K562 (cell line): Measurements from ENCODE around the gene RER1. TPM values are rescaled to one million over a fixed set of nuclear protein-coding genes. Genes with fewer than 3 reads are reported as not detected.

ENCODE experiments used
- BRCA1 ChIP-seq, 2 experiments: fragments of 450-650 bp in 1 of 2; sonication (generic) in 1 of 2; formaldehyde crosslinking in 1 of 2; IDR thresholded peaks; 2 replicates each; pipeline versions ENCODE4 v1.5.0 to v1.6.1; 2017 to 2020; ENCODE audit warnings: mild to moderate bottlenecking in 1 of 2, missing genetic modification reagents in 1 of 2
- FOXP1 ChIP-seq: sonication (generic); formaldehyde crosslinking; IDR thresholded peaks from 2 replicates; pipeline ENCODE4 v1.8.0; 2022; ENCODE audit warnings: mild to moderate bottlenecking, missing genetic modification reagents
- PYGO2 ChIP-seq: fragments of 450-650 bp; IDR thresholded peaks from 2 replicates; pipeline ENCODE4 v1.6.1; 2016; ENCODE audit warnings: mild to moderate bottlenecking, missing genetic modification characterization, moderate library complexity, missing compliant biosample characterization
- RNF219 ChIP-seq: fragments of 250-450 bp; sonication (Bioruptor Pico); IDR thresholded peaks from 2 replicates; pipeline ENCODE4 v1.5.0; 2022; ENCODE audit warnings: mild to moderate bottlenecking
- SMAD1 ChIP-seq: fragments of 150-350 bp; IDR thresholded peaks from 2 replicates; pipeline ENCODE4 v1.6.1; 2014; ENCODE audit warnings: low read length, low read depth; ENCODE audit not compliant: partially characterized antibody
- THAP12 ChIP-seq: fragments of 250-450 bp; sonication (Bioruptor Pico); IDR thresholded peaks from 2 replicates; pipeline ENCODE4 v1.9.0; 2021; ENCODE audit warnings: mild to moderate bottlenecking, inconsistent platforms
- TSC22D4 ChIP-seq: fragments of 450-650 bp; IDR thresholded peaks from 2 replicates; pipeline ENCODE4 v1.6.1; 2016; ENCODE audit warnings: missing genetic modification characterization, missing biosample characterization, control low read depth
- ZBTB43 ChIP-seq: sonication (generic); formaldehyde crosslinking; IDR thresholded peaks from 2 replicates; pipeline ENCODE4 v1.8.0; 2023; ENCODE audit warnings: mild to moderate bottlenecking, missing genetic modification reagents
- polyA plus RNA-seq, 8 experiments: library from polyadenylated mRNA; depleted of rRNA in 4 of 8; stranded (reverse) in 5 of 8; unstranded in 3 of 8; fragments of >200 nt; fragmentation: Nextera tagmentation in 2 of 8; fragmentation: Illumina TruSeq in 1 of 8; extraction: Ambion mirVana in 2 of 8; extraction: Trizol in 1 of 8; gene quantifications; 2 replicates each; pipeline versions ENCODE4 v1.2.1 to v1.2.3, GENCODE V29; 2011 to 2014; ENCODE audit warnings: inconsistent platforms in 1 of 8, missing spikeins in 1 of 8
- total RNA-seq, 7 experiments: library from RNA; depleted of rRNA in 6 of 7; stranded (reverse); fragments of >200 nt in 6 of 7; fragmentation: Illumina TruSeq in 2 of 7; extraction: Trizol in 2 of 7; gene quantifications; 2 replicates each; pipeline versions ENCODE4 v1.2.1 to v1.2.3, GENCODE V29; 2011 to 2021; ENCODE audit warnings: low replicate concordance in 1 of 7
- TF ChIP-seq, protein P1 (sequence below): sonication (generic); formaldehyde crosslinking; IDR thresholded peaks from 2 replicates; pipeline ENCODE4 v1.8.0; 2023; ENCODE audit warnings: mild to moderate bottlenecking, missing genetic modification reagents

The RER1 gene
- total and polyA plus RNA-seq, 9 of the 15 experiments (the other 6 are each of a cell fraction or from before 2014, with no cell fraction given) = 19.6 to 354 (median 183) TPM

DNA sequence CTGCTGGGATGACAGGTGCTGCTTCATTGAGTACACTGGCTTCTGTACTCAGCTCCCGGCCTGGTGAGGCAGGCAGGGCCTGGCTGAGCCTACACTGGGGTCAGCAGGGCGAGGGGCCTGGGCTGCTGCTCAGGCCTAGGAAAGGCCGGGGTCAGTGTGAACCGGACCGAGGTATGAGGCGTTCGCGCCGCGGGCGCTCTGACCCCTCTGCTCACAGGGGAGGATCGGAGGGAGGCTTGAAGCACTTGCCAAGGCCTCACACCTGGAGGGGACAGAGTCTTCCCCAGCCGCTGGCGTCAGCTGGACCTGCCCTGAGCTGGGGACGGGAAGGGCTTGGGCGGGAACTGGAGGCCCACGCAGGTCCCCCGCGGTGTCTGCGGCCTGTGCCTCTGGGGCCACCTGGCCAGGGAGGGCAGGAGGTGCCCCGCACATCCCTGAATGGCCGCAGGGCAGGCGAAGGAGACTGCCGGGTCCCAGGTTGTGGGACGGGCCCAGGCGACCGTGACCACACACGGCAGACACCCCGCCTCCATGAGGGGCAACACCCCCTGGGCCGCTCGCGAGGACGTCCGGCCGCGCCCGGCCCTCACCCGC, 20.3 kb downstream of the RER1 start (continued):
- TF ChIP-seq THAP12 (CRISPR knock-in tag) = peak; percentile 83; the same call in 1 of the 2 replicates
- TF ChIP-seq FOXP1 (CRISPR knock-in tag) = peak; percentile 30; the same call in 1 of the 2 replicates
- no peak for TF ChIP-seq SMAD1
- no peak for TF ChIP-seq BRCA1 (IDR thresholded peaks at IDR 0.05)
- no peak for TF ChIP-seq BRCA1 (CRISPR knock-in tag; IDR thresholded peaks at IDR 0.05)
- no peak for TF ChIP-seq ZBTB43 (CRISPR knock-in tag)
- no peak for TF ChIP-seq TSC22D4
- TF ChIP-seq, protein P1, sequence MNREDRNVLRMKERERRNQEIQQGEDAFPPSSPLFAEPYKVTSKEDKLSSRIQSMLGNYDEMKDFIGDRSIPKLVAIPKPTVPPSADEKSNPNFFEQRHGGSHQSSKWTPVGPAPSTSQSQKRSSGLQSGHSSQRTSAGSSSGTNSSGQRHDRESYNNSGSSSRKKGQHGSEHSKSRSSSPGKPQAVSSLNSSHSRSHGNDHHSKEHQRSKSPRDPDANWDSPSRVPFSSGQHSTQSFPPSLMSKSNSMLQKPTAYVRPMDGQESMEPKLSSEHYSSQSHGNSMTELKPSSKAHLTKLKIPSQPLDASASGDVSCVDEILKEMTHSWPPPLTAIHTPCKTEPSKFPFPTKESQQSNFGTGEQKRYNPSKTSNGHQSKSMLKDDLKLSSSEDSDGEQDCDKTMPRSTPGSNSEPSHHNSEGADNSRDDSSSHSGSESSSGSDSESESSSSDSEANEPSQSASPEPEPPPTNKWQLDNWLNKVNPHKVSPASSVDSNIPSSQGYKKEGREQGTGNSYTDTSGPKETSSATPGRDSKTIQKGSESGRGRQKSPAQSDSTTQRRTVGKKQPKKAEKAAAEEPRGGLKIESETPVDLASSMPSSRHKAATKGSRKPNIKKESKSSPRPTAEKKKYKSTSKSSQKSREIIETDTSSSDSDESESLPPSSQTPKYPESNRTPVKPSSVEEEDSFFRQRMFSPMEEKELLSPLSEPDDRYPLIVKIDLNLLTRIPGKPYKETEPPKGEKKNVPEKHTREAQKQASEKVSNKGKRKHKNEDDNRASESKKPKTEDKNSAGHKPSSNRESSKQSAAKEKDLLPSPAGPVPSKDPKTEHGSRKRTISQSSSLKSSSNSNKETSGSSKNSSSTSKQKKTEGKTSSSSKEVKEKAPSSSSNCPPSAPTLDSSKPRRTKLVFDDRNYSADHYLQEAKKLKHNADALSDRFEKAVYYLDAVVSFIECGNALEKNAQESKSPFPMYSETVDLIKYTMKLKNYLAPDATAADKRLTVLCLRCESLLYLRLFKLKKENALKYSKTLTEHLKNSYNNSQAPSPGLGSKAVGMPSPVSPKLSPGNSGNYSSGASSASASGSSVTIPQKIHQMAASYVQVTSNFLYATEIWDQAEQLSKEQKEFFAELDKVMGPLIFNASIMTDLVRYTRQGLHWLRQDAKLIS = no peak
- TF ChIP-seq PYGO2 (tag) = no peak
- no peak for TF ChIP-seq RNF219 (CRISPR knock-in tag)
- TF ChIP-seq, all 486 proteins: peak for 17
